HG02852 (cell line): ENCODE measurements around the gene RASA3.

Experiments used
- ATAC-seq: cut with Tn5 transposase; IDR thresholded peaks from one replicate; pipeline ENCODE4 v1.9.1; 2021; ENCODE audit warnings: mild to moderate bottlenecking, moderate library complexity; ENCODE audit not compliant: unreplicated experiment

The RASA3 gene

DNA sequence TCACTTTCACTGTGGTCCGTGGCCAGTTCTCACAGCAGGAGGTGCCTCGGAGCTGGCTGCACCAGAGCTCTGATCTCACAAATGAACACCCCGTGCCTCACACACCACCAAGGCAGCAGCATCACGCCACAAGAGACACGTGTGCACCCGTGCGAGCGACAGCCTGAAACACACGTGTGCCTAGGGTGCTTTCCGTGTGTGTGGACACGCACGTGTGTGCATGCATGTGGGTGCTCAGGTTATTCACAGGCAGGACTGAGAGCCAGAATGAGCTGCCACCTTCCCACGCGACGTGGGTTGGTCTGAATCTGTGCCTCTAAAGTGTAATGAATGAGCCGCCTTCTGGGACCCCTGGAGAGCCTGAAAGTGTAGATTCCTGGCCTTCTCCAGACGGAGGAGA, 90.9 kb downstream of the RASA3 start:
- no peak for ATAC-seq

GRCh38 chr13:114039471-114040141, 92.8 kb downstream of the RASA3 start:
- ATAC-seq: no peak

DNA sequence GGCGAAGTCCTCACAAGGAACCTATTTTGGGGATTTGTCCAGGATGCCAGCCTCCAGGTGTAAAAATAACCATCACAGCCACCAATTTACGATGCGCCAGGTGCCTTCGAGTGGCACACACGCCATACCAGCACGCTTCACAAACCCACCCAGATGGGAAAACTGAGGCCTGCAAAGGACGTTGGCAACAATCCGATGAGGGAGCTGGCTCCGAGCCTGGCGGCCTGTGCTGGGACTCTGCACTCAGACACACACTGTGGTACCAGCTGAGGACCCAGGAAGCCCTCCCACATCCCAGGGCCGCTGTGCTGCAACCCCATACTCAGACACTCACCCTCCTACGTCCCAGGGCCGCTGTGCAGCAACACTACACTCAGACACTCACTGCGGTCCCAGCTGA, 93.5 kb downstream of the RASA3 start:
- ATAC-seq: no peak

DNA sequence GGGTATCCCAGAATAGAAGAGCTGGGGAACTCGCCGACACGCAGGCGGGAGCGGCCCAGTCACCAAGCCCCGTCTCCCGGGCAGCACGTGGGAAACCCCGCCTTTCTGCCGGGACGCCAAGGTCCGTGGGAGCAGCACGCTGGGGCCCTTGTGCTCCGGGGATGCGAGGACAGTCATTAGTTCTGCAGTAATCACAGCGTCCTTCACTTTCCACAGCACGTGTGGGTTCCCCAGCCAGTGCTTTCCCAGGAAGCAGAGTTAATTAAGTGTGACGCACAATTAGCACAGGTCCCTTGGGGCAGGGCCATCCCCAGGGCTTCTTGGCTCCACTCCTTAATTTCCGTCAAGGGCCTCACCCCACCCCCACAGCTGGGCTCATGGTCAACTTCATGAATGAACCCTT, 94.2 kb downstream of the RASA3 start:
- ATAC-seq: no peak

GRCh38 chr13:114037674-114038073, 94.7 kb downstream of the RASA3 start:
- ATAC-seq: no peak

DNA sequence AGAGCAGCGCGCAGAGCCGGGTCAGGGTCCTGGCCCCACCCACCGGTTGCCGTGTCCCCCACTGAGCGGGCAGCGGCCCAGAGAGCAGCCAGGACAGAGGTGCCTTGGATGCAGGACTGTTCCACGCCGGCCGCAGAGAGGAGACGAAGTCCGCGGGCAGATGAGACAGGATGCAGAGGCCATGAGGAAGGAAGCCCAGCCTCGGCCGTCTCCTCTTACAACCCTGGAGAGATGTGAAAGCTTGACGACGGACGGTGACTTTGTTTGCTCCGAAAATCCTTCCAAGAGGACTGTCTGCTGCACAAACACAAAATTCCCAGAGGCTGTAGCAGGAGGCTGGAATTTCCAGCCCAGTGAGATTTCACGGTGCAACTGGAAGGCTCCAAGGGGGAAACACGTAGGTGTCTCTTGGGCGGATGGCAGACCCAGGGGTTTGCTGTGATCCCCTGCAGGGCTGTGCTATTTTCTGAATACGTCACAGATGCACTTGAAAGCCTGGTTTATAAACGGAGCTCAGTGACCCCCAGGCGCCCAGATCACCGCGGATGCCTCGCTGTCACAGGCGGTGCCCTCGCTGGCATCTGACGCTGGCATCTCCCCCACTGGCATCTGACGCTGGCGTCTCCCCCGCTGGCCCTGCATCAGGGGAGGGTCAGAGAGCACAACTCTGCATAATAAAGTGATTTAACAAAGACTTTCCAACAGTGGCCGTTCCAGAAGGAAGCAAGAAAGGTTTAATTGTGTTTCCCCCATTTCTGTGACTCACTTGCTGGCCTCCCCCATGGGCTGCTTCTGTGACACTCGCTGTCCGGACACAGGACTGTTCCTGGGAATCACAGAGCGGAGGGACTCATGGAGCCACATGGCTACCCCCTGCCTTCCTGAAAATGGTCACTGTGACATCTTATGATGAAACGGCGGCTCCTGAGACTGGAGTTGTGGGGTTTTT, 96.6 kb downstream of the RASA3 start:
- no peak for ATAC-seq

DNA sequence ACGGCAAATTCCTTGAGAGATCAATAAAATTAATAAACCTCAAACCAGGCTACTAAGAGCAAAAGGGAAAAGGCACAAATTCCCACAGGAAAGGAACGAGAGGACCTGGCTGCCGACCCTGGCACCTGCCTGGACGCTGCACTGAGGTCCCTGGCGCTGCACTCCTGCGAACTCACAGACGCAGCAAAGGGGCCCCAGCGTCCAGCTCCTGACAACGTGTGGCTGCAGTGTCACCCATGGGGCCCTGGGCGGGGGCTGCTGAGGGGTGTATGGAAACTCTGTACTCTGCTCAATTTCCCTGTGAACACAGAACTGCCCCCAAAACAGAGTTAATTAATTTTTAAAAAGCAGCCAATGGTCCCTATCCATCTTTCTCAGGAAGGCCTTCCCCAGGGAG, 97.2 kb downstream of the RASA3 start:
- no peak for ATAC-seq

DNA sequence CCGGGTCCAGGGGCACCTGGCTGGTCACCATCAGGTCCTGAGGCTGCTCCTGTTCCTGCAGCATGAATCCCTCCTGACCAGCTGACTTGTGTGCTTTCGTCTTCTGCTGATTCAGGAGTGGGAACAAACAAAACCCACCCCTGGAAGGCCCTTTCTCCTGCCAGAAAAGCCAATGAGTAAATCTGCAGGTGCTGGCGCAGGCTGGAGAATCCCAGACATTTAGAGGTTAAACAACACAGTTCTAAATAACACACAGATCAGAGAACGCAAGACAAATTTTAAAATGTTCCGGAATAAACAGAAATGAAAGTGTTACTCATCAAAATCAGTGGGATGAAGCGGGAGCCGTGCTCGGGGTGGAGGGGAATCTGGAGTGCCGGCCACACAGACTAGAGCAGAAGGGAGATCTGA, 97.9 kb downstream of the RASA3 start:
- ATAC-seq: no peak

DNA sequence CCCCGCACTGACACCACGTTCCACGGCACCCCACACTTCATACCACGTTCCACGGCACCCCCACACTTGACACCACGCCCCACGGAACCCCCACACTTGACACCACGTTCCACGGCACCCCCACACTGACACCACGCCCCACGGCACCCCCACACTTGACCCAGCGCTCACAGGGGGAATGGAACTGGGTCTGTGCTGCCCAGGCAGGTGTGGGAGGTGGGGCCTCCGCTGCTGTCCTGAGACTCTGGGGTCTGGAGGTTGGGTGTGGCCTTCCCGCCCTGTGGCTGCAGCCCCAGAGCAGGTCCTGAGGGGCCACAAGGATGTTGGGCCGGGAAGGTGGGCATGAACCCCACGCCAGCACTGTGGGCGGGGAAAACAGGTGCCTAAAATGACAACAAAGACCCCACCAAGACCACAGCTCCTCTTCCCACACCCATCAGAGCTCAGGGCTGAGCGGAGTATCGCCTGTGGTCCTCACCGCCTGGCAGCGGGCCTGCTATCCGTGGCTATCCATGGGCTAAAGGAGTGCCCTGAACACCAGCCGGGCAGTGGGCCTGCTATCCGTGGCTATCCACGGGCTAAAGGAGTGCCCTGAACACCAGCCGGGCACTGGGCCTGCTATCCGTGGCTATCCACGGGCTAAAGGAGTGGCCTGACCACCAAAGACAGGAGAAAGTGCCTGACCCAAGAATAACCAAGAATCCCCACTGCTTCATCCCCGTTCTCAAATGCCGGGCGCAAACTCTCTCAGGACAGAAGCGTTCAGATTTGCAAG, 98.7 kb downstream of the RASA3 start:
- ATAC-seq: no peak

DNA sequence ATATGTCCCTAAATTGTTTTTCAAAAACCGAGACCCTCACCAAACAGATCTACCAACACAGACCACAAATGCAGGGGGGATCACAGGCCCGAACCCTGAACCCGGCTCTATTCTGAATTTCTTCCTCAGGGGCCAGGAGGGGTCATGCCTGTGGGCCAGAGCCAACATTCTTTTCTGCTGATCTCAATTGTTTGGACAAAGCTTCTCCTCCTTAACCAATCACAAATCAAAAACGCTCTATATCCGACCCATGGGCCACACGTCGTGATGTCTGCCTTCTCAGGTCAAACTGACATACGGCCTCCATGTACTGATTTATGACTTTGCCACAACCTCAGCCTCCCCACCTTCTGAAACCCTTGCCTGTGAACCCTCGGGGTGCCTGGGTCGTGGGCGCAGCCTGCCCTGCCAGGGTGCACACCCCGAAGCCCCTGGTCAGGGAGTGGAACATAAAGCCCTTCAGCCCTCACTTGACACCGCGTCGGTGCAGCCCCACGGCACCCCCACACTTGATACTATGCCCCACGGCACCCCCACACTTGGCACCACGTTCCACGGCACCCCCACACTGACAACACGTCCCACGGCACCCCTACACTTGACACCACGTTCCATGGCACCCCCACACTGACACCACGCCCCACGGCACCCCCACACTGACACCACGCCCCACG, 100.2 kb downstream of the RASA3 start:
- ATAC-seq: no peak

DNA sequence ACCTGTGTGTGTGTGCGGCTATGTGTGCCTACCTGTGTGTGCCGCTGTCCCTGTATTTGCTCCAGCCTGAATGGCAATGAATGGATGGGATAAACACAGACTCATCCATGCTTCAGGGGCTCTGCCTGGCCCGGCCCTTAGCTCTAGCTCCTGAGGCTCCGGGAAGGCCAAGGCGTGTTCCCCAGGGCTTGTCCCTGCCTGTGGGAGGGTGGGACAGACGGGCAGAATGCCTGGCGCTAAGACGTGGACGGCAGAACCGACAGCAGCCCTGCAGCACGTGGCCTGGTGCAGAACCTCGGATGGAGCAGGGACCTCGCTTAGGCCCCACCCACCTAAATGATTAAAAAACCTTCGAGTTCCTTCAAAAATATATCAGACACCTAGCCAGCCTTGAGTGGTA, 100.8 kb downstream of the RASA3 start:
- ATAC-seq: no peak

DNA sequence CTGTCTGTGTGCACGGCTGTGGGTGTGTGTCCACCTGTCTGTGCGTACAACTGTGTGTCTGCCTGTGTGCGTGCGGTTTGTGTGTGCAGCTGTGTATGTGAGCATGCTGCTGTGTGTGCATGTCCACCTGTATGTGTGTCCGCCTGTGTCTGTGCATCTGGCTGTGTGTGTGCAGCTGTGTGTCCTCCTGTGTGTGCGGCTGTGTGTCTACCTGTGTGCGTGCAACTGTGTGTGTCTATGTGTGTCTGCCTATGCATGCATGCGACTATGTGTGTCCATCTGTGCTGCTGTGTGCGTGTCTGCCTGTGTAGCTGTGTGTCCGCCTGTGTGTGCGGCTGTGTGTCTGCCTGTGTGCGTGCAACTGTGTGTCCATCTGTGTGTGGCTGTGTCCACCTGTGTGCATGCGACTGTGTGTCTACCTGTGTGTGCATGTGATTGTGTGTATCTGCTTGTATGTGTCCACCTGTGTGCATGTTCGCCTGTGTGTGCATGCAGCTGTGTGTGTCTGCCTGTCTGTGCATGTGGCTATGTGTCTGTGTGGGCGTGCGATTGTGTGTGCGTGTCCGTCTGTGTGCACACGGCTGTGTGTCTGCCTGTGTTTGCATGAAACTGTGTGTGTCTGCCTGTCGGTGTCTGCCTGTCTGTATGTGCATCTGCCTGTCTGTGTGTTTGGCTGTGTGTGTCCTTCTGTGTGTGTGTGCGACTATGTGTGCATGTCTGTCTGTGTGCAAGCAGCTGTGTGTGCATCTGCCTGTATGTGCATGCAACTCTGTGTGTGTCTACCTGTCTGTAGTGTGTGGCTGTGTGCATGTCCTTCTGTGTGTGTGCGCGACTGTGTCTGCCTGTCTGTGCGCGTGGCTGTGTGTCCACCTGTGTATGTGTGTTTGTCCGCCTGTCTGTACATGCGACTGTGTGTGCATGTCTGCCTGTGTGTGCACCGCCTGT, 101.5 kb downstream of the RASA3 start:
- ATAC-seq: no peak

DNA sequence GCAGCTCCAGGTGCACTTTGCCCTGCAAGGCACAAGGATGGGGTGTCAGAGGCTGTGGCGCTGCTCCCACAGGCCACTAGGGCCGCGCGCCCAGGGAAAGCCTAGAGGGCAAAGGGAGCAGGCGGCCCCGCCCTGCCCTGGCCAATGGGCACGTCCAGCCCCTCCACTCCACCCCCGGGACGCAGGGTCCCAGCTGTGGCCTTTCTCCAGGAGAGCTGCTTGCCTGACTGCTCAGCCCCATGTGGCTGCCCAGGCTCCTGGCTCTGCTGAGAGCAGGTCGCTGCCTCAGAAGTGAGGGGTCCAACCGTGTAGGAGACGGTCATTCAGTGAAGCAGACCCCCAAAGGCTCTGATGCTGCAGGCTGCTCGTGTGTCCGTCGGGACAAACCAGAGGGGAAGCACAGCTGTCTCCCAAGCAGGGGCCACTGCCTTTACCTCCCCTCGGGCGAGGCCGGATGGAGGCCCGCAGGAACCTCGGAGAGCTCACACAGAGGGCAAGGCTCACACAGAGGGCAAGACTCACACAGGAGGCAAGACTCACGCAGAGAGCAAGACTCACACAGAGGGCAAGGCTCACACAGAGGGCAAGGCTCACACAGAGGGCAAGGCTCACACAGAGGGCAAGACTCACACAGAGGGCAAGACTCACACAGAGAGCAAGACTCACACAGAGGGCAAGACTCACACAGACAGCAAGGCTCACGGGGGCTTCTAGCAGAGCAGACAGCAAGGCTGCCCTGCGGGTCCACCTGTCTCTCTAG, 102.4 kb downstream of the RASA3 start:
- no peak for ATAC-seq

DNA sequence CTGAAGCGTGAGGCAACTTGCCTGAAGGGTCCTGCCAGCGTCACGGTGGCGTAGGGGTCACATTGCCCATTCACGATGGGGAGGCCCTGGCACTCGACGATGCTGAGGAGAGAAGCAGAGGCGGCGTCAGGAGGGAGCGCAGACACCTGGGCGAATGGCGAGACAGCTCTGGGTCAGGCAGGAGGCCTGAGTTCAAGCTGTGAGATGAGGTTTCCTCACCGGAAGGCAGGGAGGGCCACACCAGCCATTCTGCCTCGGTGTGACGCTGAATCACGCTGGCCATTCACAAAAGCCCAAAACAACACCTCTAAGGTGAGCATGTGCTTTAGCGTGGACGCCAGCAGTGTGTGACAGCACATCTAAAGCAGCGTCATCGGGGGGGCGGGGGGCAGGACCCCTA, 104.6 kb downstream of the RASA3 start:
- no peak for ATAC-seq

DNA sequence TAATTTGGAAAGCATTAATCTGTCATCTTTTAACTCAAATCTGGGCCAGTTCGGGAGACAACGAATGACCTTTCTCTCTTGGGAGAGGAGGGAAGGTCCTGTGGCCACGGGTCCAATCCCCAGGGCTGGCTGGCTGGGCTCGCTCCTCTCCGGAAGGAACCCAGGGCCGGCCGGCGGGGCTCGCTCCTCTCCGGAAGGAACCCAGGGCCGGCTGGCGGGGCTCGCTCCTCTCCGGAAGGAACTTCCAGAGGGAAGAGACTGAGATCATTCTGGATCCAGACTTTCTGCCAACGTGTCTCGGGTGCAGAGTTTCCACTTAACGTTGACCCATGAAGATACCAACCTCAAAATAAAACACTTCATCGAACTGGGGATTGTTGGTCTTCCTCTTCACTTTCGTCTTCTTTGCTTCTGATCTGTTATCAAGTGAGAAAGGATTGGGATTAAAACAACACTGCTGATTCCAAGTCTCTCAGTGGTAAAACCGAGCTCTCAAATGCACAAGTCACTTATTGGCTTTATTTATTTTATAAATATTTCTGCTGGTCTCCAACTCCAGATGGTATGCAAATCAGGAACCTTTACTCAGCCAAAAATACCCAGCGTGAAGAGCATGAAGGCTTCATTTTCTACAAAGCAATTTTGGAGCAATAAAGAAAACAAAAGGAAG, 105.2 kb downstream of the RASA3 start:
- no peak for ATAC-seq

- ATAC-seq: no peak
Observed at GRCh38 chr13:114026481-114026880, 105.9 kb downstream of the RASA3 start.

GRCh38 chr13:114025714-114026431, 106.5 kb downstream of the RASA3 start:
- ATAC-seq: no peak

- ATAC-seq: no peak
Observed at GRCh38 chr13:114025405-114025713, 107.1 kb downstream of the RASA3 start.
